ENCODE measurements around the gene DUSP8. TPM values are rescaled to one million over a fixed set of nuclear protein-coding genes. Genes with fewer than 3 reads are reported as not detected.

The DUSP8 gene
- polyA plus RNA-seq, 1 donor from 2014 or later = 3.5 TPM

DNA sequence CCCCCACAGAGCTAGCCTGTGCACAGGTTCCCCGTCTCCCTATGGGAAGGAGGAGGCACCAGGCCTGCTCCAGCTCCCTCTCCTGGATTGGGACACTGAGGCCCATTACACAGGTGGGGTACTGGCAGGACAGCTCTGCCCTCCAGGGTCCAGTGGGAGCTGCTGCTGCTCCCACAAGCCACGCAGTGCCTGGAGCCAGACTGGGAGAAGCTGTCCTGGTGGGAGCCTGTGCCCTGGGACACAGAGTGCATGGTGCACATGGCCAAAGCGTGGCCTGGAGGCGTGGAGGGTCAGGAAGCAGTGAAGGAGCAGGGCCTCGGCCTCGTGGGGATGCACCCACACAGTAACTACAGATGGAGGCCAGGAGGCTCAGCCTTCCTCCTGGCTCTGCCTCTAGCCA is 27.5 kb downstream of the DUSP8 start:
- Histone ChIP-seq H3K4me3 (ENCODE audit: low read length) (no peak overlapping the region), H3K79me2 (replicated peaks; ENCODE audit: insufficient read depth, low read length) (no peaks in the 10 kb centered on the region), H4K20me1 (ENCODE audit: insufficient read depth) (no peaks in the 10 kb centered on the region), H3K9ac (ENCODE audit: low read length) (no peak overlapping the region), H3F3A (ENCODE audit: insufficient read depth, low read length, poor library complexity, severe bottlenecking) (no peaks in the 10 kb centered on the region), H3K9me3 (ENCODE audit: low read length) (no peaks in the 10 kb centered on the region), H2AFZ (ENCODE audit: low read depth, low read length) (no peak overlapping the region), H3K27me3 (ENCODE audit: insufficient read depth, low read depth, low read length) (peaks cover 54% of the 10 kb centered on the region), H3K27ac (ENCODE audit: low read length) (no peak overlapping the region), H3K36me3 (ENCODE audit: insufficient read depth, low read length) (no peaks in the 10 kb centered on the region), H3K4me2 (ENCODE audit: low read length) (no peak overlapping the region), H3K9me2 (ENCODE audit: insufficient read depth, low read length) (no peaks in the 10 kb centered on the region)
- no peak for TF ChIP-seq EP300 (conservative IDR thresholded peaks at IDR 0.05; ENCODE audit: poor library complexity, severe bottlenecking)
- TF ChIP-seq SMC3 (conservative IDR thresholded peaks at IDR 0.05; ENCODE audit: poor library complexity) = no peak
- no peak for TF ChIP-seq EZH2 (IDR thresholded peaks at IDR 0.05; ENCODE audit: borderline replicate concordance, insufficient read depth, low read length, poor library complexity, severe bottlenecking)
- no peak for TF ChIP-seq POLR2AphosphoS5 (IDR thresholded peaks at IDR 0.05)
- no peak for TF ChIP-seq MXI1 (conservative IDR thresholded peaks at IDR 0.05; ENCODE audit: poor library complexity, severe bottlenecking)
- TF ChIP-seq REST (IDR thresholded peaks at IDR 0.05; ENCODE audit: borderline replicate concordance) = no peak
- TF ChIP-seq RAD21 (conservative IDR thresholded peaks at IDR 0.05) = no peak
- TF ChIP-seq TAF1 (IDR thresholded peaks at IDR 0.05; ENCODE audit: low read depth) = no peak
- TF ChIP-seq, protein P1, sequence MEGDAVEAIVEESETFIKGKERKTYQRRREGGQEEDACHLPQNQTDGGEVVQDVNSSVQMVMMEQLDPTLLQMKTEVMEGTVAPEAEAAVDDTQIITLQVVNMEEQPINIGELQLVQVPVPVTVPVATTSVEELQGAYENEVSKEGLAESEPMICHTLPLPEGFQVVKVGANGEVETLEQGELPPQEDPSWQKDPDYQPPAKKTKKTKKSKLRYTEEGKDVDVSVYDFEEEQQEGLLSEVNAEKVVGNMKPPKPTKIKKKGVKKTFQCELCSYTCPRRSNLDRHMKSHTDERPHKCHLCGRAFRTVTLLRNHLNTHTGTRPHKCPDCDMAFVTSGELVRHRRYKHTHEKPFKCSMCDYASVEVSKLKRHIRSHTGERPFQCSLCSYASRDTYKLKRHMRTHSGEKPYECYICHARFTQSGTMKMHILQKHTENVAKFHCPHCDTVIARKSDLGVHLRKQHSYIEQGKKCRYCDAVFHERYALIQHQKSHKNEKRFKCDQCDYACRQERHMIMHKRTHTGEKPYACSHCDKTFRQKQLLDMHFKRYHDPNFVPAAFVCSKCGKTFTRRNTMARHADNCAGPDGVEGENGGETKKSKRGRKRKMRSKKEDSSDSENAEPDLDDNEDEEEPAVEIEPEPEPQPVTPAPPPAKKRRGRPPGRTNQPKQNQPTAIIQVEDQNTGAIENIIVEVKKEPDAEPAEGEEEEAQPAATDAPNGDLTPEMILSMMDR (IDR thresholded peaks at IDR 0.05; ENCODE audit: poor library complexity, severe bottlenecking) = no peak

DNA sequence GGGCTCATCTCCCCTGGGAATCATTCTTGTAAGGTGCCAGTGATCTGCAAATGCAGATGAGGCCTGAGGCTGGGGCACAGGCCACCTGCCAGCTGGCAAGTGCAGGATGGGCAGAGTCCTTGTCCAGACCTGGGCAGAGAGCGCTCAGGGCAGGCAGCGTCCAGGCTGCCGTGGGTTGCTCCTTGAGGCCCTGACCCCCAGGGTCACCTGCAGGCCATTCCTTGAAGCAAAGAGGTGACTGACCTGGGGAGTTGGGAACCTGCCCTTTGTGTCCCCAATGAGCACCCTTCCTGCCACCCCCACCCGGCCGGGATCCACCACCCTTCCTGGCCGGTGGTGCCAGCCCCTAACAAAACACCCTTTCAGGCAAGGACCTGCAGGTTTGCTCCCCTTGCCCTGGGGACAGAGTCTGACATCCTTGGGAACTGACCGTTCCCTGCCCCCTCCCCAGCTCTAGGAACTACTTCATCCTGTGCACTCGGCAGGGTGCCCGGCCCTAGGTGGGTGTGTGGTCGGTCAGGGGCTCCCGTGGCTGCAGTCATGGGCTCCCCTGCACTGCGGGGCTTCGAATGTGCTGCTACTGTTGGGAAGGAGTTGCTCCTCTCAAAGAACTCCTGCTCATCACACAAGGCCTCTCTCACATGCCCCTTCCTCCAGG is 28.3 kb downstream of the DUSP8 start:
- H3K4me2 ChIP-seq (ENCODE audit: low read length) = no peak overlapping the region
- H3K36me3 ChIP-seq (ENCODE audit: insufficient read depth, low read length) = no peaks in the 10 kb centered on the region
- no peak overlapping the region for H3K9ac ChIP-seq (ENCODE audit: low read length)
- no peaks in the 10 kb centered on the region for H3K79me2 ChIP-seq (replicated peaks; ENCODE audit: insufficient read depth, low read length)
- H3K9me3 ChIP-seq (ENCODE audit: low read length) = no peaks in the 10 kb centered on the region
- H3F3A ChIP-seq (ENCODE audit: insufficient read depth, low read length, poor library complexity, severe bottlenecking) = no peaks in the 10 kb centered on the region
- H4K20me1 ChIP-seq (ENCODE audit: insufficient read depth) = no peaks in the 10 kb centered on the region
- H2AFZ ChIP-seq (ENCODE audit: low read depth, low read length) = no peak overlapping the region
- peaks cover 46% of the 10 kb centered on the region for H3K27me3 ChIP-seq (ENCODE audit: insufficient read depth, low read depth, low read length)
- H3K27ac ChIP-seq (ENCODE audit: low read length) = no peak overlapping the region
- no peak overlapping the region for H3K4me3 ChIP-seq (ENCODE audit: low read length)
- H3K9me2 ChIP-seq (ENCODE audit: insufficient read depth, low read length) = no peaks in the 10 kb centered on the region
- TF ChIP-seq EZH2 (IDR thresholded peaks at IDR 0.05; ENCODE audit: borderline replicate concordance, insufficient read depth, low read length, poor library complexity, severe bottlenecking) (no peak), REST (IDR thresholded peaks at IDR 0.05; ENCODE audit: borderline replicate concordance) (no peak), RAD21 (conservative IDR thresholded peaks at IDR 0.05) (no peak), TAF1 (IDR thresholded peaks at IDR 0.05; ENCODE audit: low read depth) (no peak), EP300 (conservative IDR thresholded peaks at IDR 0.05; ENCODE audit: poor library complexity, severe bottlenecking) (no peak), SMC3 (conservative IDR thresholded peaks at IDR 0.05; ENCODE audit: poor library complexity) (no peak), POLR2AphosphoS5 (IDR thresholded peaks at IDR 0.05) (no peak), MXI1 (conservative IDR thresholded peaks at IDR 0.05; ENCODE audit: poor library complexity, severe bottlenecking) (no peak)
- TF ChIP-seq, protein P1 (IDR thresholded peaks at IDR 0.05; ENCODE audit: poor library complexity, severe bottlenecking) = no peak
